HG02973 (cell line): Measurements from ENCODE around the gene OR2V2.

Experiments used
- ATAC-seq: cut with Tn5 transposase; IDR thresholded peaks from one replicate; pipeline ENCODE4 v1.9.1; 2021; ENCODE audit warnings: moderate library complexity; ENCODE audit not compliant: unreplicated experiment

The OR2V2 gene

DNA sequence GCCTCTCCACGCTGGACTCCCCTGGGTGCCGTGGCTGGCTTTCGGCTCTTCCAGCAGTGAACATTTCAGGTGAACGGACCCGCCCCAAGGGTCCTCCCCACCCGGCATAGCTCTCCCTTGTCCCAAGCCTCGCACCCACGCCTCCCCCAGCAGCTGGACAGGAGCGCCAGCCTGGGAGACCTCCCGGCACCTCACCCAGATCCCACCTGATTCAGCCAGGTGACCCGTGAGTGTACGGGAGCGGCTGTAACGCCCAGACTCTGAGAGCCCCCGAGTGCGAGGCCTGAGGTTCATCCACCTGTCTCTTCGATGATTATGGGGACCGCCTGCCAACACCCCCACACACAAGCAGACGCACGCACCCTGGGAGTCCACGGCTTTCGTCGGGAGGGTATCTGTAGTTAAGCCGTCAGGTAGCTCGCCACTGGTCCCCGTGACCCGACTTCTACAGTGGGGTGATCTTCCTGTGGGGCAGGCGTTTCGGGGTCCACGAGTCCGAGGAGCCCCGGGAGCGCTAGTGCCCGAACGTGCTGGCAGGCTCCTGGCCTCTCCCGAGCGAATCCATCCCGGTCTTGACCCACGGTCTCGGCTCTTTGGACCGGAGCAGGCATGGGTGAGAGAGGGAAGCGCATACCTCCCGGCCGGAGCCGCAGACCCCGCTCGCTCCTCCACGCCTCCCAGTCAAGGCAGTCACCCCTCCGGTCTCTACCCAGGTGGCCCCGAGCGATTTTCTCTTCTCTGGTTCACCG lies 42.8 kb downstream of the OR2V2 start:
- ATAC-seq, result no peak

DNA sequence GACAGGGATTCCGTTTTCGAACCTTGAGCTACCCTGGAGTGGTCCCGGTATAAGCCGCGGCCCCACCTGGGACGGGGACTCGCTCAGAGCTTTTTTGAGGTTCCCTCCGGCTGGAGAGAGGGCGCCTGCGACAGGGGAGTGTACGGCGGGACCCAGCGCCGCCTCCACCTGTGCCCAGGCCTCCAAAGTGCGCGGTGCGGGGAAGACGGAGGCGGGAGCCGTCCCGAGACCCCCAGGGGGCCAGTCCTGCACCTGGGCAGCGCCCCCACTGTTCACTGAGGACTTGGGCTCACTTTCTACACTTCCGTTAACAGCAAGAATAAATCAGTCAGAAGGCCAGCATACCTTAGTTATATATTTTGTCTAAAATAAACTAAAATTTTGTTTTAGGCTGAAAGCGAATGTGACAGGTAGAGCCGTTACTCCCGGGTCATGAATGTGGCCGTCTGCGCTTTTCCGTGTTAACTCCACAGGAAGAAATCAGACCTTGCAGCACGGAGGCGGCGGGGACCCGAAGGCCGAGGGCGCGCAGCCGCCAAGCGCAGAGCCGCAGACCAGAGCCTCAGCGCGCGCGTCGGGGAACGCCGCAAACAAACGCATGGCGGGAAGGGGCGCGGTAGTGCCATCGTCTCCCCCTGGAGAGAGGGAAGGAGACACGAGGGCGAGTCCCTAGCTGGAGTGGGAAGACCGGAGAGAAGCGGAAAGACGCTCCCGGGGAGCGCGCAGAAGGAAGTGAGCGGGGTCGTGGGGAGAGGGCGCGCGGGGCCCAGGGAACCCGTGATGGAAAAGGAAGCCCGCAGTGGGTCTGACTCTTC lies 43.5 kb downstream of the OR2V2 start:
- ATAC-seq, result peak; percentile 5

DNA sequence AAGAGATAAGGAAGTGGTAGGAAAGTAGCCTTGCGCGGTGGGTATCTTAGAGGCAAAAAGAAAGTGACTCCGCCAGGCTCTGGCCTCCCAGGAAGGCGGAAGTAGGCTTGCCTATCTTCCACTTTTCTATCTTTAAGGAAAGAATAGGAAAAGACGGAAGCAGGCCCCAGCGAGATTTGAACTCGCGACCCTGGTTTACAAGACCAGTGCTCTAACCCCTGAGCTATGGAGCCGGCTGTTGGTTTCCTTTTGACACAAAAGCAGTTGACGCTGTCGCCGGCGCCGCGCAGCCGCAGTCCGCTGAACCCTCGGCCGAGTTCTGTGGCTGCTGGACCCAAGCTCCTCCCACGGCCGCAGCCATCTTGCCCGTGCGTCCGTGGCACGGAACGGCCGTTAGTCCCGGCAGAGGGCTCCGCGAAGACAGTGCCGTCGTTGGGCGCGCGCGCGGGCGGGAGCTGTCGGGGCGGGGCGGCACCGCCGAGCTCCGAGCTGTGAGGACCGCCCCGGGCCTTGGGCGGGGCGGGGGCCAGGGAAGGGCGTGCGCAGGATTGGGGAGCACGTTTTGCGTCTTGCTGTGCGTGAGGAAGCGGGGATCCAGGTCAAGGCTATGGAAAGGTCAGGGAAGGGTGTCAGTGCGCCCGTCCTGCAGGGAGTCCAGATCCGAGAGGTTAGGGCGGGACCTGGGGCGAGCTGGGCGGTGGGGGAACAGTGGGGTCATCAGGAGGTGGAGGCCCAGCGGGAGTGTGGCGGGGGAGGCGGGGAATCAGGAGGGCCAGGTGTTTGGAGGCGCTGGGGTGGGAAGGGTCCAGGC lies 44.3 kb downstream of the OR2V2 start:
- ATAC-seq, result peak; percentile 53

DNA sequence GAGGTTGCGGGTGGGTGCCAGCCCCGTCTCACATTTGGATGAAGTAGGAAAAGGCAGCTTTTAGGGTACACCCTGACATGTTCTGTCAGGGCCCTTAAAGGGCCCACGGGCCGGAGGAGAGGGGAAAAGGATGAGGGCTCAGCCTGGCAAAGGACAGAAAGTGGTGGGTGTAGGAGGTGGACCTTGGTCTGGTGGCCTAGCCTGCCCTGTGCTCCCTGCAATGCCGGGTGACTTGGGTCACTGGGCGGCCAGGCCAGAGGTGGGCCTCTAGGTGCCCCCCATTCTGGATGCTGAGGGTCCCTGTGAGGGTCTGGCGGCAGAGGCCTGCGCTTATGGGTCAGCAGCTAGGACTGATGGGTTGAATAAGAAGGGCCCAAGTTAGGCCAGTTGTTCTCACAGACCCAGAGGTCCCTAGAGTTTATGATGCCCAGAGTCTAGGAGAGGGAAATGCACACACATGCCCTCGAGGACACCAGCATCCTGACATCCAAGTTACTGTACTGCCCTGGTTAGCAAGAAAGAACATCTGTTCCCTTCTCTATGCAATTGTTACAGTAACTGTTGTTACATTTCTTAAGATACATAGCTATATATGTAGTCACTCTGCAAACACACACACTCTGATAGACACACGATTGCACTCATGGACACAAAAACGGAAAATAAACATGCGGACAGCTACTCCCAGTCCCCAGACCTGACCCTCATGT lies 45.1 kb downstream of the OR2V2 start:
- ATAC-seq, result no peak

DNA sequence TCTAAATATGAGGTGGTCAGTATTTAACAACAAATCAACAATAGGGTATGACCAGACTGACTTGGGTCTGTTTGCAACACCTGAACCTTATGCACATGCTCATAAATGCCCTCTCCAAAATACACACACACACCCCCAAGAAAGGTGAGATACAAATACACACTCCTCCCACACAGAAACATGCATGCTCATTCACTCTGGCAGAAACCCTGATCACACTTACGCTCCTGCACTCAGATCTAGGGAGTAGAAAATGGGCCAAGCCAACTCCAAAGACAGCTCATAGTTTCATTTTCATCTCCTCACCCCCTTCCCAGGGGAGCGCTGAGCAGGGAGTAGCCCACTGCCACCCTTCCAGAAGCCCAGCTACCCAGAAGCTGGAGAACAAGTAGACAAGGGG lies 46.3 kb downstream of the OR2V2 start:
- no peak for ATAC-seq

DNA sequence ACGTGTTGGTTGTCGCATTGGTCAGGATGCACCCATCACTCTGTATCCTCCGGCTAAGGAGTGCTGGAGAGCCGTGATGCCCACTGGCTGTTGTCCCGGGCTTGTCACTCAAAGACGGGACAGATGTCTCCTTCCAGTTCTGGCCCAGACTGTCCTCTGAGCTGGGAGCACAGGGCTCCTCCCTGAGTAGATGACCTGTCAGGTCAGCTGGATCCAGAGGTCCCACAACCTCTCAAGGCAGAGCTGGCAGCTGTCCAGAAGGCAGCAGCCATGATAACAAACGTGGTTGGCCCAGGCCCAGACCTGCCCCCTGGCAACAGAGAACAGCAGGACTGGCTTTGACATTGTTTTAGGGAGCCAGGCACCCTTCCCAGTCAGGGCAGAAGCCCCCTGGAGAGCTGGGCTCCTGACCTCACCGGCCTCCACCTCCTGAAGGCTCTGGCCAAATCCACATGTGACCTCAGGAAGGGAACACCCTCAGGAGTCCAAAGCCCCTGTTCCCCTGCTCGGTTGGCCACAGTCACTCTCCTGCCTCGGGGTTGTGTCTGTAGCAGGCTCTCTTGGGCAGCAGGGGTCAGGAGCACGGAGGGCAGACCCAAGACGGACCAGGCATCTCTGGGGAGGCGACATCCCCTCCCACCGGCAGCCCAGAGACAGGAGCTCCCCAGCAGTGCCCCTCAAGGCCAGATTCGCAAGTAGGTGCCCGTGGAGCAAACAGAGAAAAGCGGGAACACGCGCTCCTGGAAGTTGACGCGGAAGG lies 47.3 kb downstream of the OR2V2 start:
- ATAC-seq, result no peak

DNA sequence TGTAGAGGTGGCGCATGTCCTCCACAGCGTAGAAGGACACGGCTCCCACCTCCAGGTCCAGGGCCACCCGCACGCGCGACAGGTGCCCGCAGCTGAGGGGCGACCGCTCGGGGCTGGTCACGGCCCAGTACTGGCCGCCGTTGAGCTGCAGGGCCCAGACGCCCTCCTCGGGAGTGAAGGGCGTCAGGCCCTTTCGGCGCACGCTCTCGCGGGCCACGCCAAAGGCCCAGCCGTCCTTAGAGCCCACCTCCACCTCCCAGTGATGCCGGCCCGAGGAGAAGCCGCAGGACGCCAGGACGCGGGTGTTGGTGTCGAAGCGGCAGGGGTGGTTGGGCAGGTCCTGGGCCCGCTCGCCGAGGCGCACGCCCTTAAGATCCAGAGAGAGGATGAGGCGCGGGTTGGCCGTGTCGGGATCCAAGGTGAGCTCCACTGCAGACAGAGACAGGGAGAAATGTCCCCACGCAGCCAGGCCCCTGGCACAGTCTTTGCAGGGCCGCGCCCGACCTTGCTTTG lies 47.9 kb downstream of the OR2V2 start:
- no peak for ATAC-seq

DNA sequence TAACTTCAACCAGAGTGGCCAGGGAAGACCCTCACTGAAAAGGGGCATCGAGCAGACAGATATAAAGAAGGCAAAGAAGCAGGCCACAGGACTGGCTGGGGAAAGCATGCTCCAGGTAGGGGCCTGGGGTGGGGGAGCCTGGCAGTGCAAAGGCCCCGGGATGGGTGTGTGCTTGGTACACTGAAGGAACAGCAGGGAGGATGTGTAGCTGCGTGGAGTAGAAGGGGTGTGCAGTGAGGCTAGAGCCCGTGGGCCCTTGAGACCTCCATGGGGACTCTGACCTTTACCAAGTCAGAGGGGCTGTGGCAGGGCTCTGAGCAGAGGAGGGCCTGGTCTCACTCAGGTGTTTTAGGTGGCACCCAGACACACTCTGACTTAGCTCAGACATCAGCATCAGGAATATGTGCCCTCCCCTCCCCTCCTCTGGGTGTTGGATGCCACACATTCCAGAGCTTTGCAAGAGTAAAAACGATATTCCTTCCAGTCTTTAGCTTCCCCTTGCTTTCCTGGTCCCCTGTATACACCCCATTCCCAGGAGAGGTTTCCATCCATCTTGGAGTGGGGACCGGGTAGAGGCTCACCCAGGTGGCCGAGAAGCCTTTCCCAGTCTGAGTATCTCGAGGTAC lies 50.1 kb downstream of the OR2V2 start:
- no peak for ATAC-seq

DNA sequence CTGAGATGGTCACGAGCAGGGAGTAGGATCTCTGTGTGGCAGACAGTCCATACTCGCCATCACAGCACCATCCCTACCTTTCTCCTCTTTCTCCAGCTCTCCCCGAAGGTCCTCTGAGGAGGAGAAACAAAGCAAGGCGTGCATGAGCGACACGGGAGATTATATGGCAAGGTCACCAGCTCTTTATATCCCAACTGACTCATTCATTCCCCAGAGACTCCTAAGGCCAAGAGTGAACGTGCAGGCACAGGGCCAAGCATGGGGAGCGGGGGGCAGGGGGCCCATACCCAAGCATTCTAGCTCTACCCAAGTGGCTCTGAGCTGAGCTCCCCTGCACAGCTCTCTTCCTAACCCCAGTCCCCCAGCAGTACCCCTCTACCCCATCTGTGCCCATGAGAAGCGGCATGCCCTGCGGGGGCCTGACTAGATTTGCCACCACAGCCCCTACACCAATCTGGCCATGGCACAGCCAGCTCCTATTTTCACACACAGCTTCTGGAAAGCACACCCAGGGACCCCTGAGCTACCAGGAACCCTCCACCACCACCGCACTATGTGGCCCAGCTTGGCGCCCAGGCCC lies 50.8 kb downstream of the OR2V2 start:
- ATAC-seq, result no peak

DNA sequence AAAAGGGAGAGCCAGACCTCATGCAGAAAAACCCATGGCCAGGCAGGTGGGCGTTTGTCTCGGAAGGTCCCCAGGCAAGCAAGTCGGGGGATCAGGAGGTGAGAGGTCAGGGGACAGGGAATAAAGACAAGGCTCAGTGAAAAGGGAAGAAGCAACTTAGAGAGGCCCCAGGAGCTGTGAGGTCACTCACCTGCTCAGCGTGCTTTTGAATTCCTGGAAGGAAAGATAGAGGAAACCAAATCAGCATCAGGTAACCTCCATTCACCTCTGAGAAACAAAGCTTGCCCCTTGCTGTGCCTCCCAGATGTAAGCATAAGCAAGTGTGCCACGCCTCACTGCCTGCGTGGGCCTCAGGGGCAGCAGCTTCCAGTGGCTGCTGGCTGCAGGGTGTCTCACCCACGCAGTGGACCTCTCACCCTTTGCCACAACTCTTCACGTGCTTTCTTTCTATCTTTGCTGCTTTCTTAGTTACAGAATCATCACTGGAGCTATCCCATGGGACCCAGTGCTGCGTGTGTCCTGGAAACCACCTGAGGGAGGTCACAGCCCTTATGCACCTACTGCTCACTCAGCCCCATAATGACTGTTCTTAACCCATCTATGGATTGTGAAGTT lies 51.6 kb downstream of the OR2V2 start:
- peak; percentile 62 for ATAC-seq

DNA sequence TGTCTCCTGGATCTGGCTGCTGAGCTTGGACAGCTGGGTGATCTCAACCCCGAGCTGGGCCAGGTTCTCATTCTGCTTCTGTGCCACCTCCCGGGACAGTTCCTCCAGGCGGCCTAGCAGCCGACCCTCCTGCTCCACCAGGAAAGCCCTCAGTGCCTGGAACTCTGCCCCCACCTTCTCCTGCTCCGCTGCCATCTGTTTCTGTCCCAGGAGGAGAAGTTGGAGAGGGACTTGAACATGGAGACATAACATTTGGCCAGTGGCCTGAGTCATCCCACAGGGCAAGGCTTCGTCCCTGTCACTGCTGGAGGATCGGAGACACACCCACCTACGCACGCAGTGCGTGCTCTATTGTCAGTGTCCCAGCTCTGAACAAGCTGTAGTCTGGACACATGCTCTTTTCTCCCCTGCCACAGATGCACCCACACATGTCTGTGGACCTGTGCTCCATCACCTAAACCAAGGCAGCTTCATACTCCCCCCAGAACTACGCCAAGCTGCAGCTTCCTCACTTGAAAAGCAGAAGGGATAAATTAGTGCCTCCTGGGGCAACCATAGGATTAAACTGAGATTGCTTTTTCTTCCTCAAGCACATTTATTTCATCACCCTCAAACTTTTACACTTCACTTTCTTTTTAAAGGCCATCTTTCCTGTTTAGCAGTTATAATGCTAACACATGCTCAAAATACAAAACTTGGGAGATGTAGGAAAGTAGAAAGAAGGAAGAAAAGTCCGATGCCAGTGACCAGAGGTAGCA lies 52.7 kb downstream of the OR2V2 start:
- no peak for ATAC-seq

DNA sequence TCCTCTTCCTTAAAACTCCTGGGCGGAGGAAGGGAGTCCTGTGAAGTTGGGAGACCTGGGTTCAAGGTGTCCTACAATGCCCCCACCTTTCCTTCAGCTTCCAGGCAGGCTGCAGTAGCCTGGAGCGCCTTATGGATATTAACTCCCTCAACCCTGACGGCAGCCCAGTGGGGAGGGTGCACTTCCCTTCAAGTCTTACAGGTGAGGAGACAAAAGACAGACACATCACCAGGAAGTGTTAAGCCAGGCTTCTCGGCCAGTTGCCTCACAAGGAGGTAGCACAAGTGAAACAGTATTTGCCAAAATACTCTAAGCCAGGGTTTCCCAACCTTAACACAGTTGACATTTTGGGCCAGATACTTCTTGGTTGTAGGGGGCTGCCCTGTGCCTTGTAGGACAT lies 53.4 kb downstream of the OR2V2 start:
- ATAC-seq, result no peak

DNA sequence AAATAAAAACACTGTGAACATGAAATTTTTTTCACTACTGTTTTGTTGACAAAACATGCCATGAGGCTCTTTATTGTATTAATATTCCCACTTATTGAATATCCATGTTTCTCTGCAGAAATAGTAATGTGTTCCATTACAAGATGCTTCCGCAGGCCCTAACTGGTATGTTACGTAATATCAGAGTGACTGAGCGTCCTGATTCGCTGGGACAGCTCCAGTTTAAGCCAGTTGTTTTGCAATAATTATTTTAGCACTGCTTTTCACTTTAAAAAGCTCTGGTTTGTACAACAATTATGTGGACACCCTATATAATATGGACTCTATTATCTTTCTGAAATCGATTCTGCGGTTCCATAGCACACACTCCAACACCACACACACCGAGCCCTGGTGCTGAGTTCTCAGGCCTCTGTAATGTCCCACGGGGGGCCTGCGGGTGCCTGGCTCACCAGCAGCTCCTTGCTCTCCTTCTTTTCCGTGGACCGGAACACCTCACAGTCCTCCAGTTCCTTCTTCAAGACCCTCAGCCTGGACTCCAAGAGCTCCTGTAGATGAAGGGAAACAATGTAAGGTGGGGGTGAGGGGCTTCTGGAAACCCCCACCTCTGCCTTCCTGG lies 55.8 kb downstream of the OR2V2 start:
- ATAC-seq, result no peak

DNA sequence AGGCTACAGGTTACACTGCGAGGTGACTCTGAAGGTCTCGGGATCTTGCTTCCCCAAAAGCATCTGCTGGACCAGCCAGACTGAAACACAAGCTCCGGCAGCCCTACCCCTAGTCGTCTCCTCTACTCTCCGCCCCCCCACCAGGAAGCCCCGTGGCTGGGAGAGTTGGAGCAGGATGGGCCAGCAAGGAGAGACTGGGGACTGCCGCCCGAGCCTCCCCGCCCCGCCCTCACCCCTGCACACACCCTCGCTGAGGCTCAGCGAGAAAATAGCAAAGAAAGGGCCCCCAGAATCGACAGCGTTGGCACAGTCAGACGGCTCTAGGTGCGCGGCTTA lies 56.4 kb downstream of the OR2V2 start:
- ATAC-seq, result no peak

DNA sequence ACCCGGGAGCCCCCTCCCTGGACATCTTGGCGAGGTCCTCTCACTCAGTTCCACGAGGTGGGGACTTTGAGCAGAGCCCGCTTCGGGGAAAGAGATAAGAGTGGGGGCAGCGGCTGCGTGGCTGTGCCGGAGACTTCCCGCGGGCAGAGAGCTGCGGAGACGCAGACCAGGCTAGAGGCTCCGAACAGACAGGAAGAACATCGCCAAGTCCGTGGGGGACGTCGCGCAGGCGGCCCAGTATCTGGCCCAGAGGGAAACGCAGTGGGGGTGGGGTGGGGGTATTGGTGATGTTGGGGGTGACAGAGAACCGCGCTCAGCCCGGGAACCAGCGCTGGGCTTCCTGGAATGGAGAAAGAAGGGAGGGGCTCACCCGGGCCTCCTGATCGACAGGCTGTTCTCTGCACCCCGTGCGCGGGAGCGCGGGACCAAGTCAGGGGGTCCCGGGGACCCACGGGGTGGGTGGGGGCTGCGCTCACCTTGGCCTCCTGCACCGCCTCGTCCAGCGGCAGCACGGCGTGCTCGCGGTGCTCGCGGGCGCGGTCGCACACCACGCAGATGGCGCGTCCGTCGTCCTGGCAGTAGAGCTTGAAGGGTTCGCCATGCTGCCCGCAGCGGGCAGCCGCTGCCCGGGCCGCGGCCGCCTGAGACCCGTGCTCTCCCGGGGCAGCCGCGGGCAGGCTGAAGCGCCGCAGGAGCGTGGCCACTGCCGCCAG lies 56.9 kb downstream of the OR2V2 start:
- no peak for ATAC-seq

DNA sequence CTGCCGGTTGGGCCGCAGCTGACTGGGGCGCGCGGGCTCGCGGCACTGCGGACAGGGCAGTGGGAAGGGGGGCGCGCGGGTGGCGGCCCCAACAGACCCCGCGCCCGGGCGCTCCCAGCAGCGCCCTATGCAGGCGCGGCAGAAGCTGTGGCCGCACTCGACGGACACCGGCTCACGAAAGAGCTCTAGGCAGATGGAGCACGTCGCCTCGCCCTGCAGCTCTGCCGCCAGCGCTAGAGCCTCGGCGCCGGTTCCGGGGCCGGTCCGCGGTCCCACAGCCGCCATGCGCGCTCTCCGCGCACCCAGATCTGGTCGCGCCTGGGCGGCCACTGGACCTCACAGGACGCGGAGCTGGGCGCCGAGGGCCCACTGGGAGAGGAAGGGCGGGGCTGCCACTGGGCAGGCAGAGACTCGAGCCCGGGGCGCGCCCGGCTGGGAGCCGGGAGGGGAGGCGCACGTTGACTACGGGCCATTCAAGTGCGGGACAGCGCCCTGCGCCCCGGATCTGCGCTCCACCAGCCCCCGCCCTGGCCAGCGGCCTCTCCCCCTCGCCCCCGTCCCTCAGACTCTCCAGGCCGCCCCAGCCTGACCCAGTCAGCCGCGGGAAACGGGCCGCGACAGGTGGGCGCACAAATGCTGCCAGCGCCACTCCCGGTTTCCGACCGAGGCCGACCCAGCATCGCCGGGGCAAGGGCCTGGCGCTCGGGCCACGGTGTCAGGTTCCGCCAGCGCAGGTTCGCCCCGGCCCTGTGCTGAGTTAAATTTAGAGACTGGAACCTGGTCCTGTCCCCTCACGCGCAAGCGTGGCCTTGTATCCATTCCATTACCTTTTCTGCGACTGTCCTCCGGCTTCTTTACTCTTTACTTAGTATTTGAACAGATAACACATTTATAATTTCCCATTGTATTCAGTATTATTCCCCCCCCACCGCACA lies 57.7 kb downstream of the OR2V2 start, which contains the start of gene TRIM7:
Gene TRIM7, minus strand, starts transcription at position 371 of the 935 bp plus-strand sequence. Its CDS starts 86 bp downstream, at position 285.
- ATAC-seq, result no peak
